Measurements from ENCODE around the gene MAD2L1BP.

The MAD2L1BP gene

GRCh38 chr6:43671801-43672690 is 36.4 kb downstream of the MAD2L1BP start:
- in situ Hi-C loops (cut with HindIII; ENCODE audit: low pct_ligation_motif_present, low sequenced_read_pairs) = no loop called here
- no peak for DNase-seq
- Histone ChIP-seq H3K27ac (no peak overlapping the region), H3K36me3 (replicated peaks) (peaks cover 27% of the 10 kb centered on the region), H3K4me3 (ENCODE audit: low read depth, low read length) (no peak overlapping the region), H3K27me3 (replicated peaks) (no peaks in the 10 kb centered on the region)
- no peak for TF ChIP-seq CTCF (IDR thresholded peaks at IDR 0.05; ENCODE audit: low read depth, low read length, missing control alignments)

- DNase-seq = no peak
- Histone ChIP-seq H3K27ac (no peak overlapping the region), H3K27me3 (replicated peaks) (no peaks in the 10 kb centered on the region), H3K4me3 (ENCODE audit: low read depth, low read length) (no peak overlapping the region), H3K36me3 (replicated peaks) (peaks cover 43% of the 10 kb centered on the region)
- TF ChIP-seq CTCF (IDR thresholded peaks at IDR 0.05; ENCODE audit: low read depth, low read length, missing control alignments) = no peak
- in situ Hi-C loops (cut with HindIII; ENCODE audit: low pct_ligation_motif_present, low sequenced_read_pairs) = no loop called here
Observed at GRCh38 chr6:43673444-43674084, 37.9 kb downstream of the MAD2L1BP start.

- in situ Hi-C loops (cut with HindIII; ENCODE audit: low pct_ligation_motif_present, low sequenced_read_pairs) = no loop called here
- Histone ChIP-seq H3K36me3 (replicated peaks) (peaks cover 46% of the 10 kb centered on the region), H3K27ac (no peak overlapping the region), H3K27me3 (replicated peaks) (no peaks in the 10 kb centered on the region), H3K4me3 (ENCODE audit: low read depth, low read length) (no peak overlapping the region)
- TF ChIP-seq CTCF (IDR thresholded peaks at IDR 0.05; ENCODE audit: low read depth, low read length, missing control alignments) = no peak
- DNase-seq = no peak
Observed at GRCh38 chr6:43674291-43674690, 38.7 kb downstream of the MAD2L1BP start.

- H3K27me3 ChIP-seq (replicated peaks) = no peaks in the 10 kb centered on the region
- in situ Hi-C loops (cut with HindIII; ENCODE audit: low pct_ligation_motif_present, low sequenced_read_pairs) = no loop called here
- TF ChIP-seq CTCF (IDR thresholded peaks at IDR 0.05; ENCODE audit: low read depth, low read length, missing control alignments) = no peak
- DNase-seq = no peak
- no peak overlapping the region for H3K27ac ChIP-seq
- peaks cover 49% of the 10 kb centered on the region for H3K36me3 ChIP-seq (replicated peaks)
- no peak overlapping the region for H3K4me3 ChIP-seq (ENCODE audit: low read depth, low read length)
Observed at GRCh38 chr6:43674921-43675320, 39.3 kb downstream of the MAD2L1BP start.

- no peak for TF ChIP-seq CTCF (IDR thresholded peaks at IDR 0.05; ENCODE audit: low read depth, low read length, missing control alignments)
- Histone ChIP-seq H3K36me3 (replicated peaks) (peaks cover 51% of the 10 kb centered on the region), H3K27ac (no peak overlapping the region), H3K4me3 (ENCODE audit: low read depth, low read length) (no peak overlapping the region), H3K27me3 (replicated peaks) (no peaks in the 10 kb centered on the region)
- DNase-seq = no peak
- in situ Hi-C loops (cut with HindIII; ENCODE audit: low pct_ligation_motif_present, low sequenced_read_pairs) = no loop called here
Observed at GRCh38 chr6:43676962-43677606, 41.4 kb downstream of the MAD2L1BP start.
